Activated naive CD8-positive, alpha-beta T cell treated with anti-CD3 and anti-CD28 coated beads, Interleukin-2, amount 10 ng/mL, durations not matched to agents 7 days and 5 days (primary cell): Measurements from ENCODE around the gene PROX1. TPM values are rescaled to one million over a fixed set of nuclear protein-coding genes. Genes with fewer than 3 reads are reported as not detected.

Experiments
- ATAC-seq: fragments of 150-1000 bp; cut with Tn5 transposase; one replicate; pipeline ENCODE4 v1.10.0; 2021; ENCODE audit warnings: low read depth, moderate library complexity
- POLR2A ChIA-PET: fragments of 350-600 bp; sonication (Branson Sonifier 250); formaldehyde crosslinking; loops from one replicate; lab custom pipeline; 2021; ENCODE audit warnings: antibody characterized with exemption; lab: Charles Lee
- DNase-seq: peaks from one replicate; pipeline ENCODE4 v3.0.0; 2021
- H3K27ac Mint-ChIP-seq: one replicate; pipeline ENCODE4 v1.8.0; 2022; ENCODE audit warnings: mild to moderate bottlenecking, mixed read lengths
- H3K27me3 Mint-ChIP-seq: one replicate; pipeline ENCODE4 v1.8.0; 2022; ENCODE audit warnings: mild to moderate bottlenecking, moderate library complexity, mixed read lengths
- H3K36me3 Mint-ChIP-seq: one replicate; pipeline ENCODE4 v1.8.0; 2021; ENCODE audit warnings: mild to moderate bottlenecking, mixed read lengths
- H3K4me1 Mint-ChIP-seq: one replicate; pipeline ENCODE4 v1.8.0; 2021; ENCODE audit warnings: mixed read lengths
- H3K4me3 Mint-ChIP-seq: one replicate; pipeline ENCODE4 v1.8.0; 2022; ENCODE audit warnings: mild to moderate bottlenecking, moderate library complexity, mixed read lengths
- H3K9me3 Mint-ChIP-seq: one replicate; pipeline ENCODE4 v1.8.0; 2021; ENCODE audit warnings: mixed read lengths
- total RNA-seq, 2 experiments: library from RNA; stranded (reverse); gene quantifications; one replicate each; pipeline ENCODE4 v1.2.3, GENCODE V29; 2021

PROX1 gene
- total RNA-seq, 2 experiments from 2014 or later: not detected

DNA sequence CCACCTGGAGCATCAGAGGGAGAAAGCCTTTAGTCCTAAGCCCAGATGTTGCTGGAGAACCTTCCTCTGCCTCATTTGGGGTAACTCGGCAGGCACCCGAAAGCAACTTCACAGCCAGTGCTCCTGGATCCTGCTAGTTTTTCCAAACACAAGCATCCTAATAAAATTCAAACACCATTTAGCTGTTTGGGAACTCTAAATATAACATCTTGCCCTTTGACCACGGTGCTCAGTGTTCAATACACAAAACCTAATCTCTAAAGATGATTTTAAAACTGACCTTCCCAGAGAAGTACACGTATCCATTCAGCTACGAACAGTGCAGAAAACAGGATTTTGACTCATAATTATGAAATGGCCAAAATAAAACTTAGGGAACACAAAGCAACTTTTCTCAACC is 40.3 kb downstream of the PROX1 start:
- Mint-ChIP-seq H3K36me3 (no peaks in the 10 kb centered on the region), H3K9me3 (no peaks in the 10 kb centered on the region), H3K4me1 (no peaks in the 10 kb centered on the region), H3K27me3 (peaks cover 9% of the 10 kb centered on the region), H3K4me3 (no peak overlapping the region), H3K27ac (no peak overlapping the region)
- DNase-seq: no peak
- no peak for ATAC-seq
- POLR2A ChIA-PET: no interaction called here

DNA sequence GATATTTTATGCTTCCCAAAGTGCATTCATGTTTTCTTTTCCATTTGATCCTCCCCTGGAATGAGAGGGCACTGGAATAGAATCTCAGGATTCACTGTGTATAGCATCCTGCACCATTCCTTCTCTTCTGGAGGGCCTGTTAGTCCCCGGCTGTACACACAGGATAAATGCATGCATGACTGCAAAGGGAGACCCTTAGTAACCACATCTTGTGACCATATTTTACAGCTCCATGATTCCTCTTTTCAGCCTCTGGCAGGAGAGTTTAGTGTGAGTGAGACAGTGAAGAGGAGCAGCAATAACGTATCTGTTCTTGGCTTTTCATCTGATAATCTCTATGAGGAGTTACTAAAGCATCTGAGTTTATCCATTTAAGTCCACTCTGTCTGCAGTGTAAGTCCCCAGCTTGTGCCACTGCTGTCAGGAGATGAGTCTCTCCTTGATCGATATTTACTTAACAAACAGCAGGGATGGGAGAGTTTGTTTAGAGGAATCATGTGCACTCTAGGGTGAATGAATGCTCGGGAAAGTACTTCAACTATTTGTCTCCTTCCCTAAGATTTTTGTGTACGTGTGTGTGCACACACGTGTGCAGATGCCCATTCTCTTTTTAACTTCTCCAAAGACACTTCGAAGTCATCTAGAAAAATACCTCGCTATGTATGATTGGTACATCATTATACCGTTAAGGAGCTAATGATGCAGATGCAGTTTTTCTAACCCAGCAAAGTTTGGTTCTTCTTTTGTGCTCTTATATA is 41.1 kb downstream of the PROX1 start:
- H3K27ac Mint-ChIP-seq: no peak overlapping the region
- no peaks in the 10 kb centered on the region for H3K36me3 Mint-ChIP-seq
- ATAC-seq (no peak), DNase-seq (no peak)
- POLR2A ChIA-PET: no interaction called here
- H3K27me3 Mint-ChIP-seq: peaks cover 9% of the 10 kb centered on the region
- H3K9me3 Mint-ChIP-seq: no peaks in the 10 kb centered on the region
- no peak overlapping the region for H3K4me3 Mint-ChIP-seq
- H3K4me1 Mint-ChIP-seq: no peaks in the 10 kb centered on the region

DNA sequence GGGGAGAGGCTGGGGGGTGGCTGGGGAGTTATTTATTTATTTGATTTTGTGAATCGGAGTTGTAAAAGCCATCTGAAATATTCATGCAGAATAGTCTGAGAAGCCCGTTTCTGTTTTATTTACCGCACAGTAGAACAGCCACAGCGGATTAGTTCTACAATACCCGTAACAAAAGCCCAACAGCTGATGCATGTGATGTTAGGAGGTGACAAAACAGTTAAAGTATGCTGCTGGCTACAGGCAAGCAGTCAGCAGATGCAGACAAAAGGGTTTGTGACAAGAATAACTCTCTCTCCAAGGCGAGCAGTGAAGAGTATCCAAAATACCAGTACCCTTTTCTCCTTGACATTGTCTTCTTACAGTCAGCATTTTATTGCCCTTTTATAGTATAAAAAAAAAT is 42.0 kb downstream of the PROX1 start:
- Mint-ChIP-seq H3K36me3 (no peaks in the 10 kb centered on the region), H3K27me3 (peaks cover 9% of the 10 kb centered on the region), H3K4me1 (no peaks in the 10 kb centered on the region), H3K4me3 (no peak overlapping the region), H3K9me3 (no peaks in the 10 kb centered on the region), H3K27ac (no peak overlapping the region)
- DNase-seq (no peak), ATAC-seq (no peak)
- POLR2A ChIA-PET: no interaction called here

DNA sequence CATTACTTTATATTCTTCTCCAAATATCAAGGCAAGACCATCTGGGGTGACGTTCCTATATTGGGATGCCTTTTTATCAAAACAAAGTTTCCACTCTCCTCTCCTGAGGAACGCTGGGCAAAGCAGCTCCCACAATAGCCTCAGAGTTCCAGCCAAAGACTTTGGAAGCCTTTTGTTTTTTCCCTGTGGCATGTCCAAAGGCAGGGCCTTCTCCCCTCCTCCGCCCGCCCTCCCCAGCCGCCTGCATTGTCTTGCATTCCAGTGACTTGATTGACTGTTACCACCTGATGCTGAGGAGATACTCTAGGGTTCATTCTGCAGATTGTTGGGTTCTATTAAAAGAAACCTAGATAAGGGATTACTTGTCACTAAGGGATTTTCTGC is 43.5 kb downstream of the PROX1 start:
- ATAC-seq (no peak), DNase-seq (no peak)
- no peaks in the 10 kb centered on the region for H3K36me3 Mint-ChIP-seq
- H3K4me1 Mint-ChIP-seq: no peaks in the 10 kb centered on the region
- POLR2A ChIA-PET: no interaction called here
- no peak overlapping the region for H3K4me3 Mint-ChIP-seq
- no peaks in the 10 kb centered on the region for H3K9me3 Mint-ChIP-seq
- H3K27ac Mint-ChIP-seq: no peak overlapping the region
- peaks cover 9% of the 10 kb centered on the region for H3K27me3 Mint-ChIP-seq

DNA sequence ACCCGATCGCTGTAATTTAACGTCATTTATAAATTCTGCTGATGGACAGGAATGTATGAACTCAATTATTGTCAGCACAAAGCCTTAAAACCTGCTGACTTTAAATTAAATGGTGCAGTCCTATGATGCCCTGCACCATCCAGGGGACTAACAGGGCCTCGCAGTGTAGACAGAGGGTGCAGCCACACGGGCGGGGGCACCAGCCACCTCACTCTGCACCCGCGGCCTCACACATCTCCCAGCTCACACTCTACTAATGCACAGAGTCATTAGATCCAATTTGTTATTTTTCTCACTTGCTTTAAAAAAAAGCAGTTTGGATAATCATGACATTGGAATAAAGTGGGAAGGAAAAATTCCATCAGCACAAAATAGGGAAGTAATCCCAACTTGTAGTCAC is 49.7 kb downstream of the PROX1 start:
- Mint-ChIP-seq H3K36me3 (no peaks in the 10 kb centered on the region), H3K4me1 (no peaks in the 10 kb centered on the region), H3K9me3 (no peaks in the 10 kb centered on the region), H3K27ac (no peak overlapping the region), H3K4me3 (no peak overlapping the region), H3K27me3 (peaks cover 6% of the 10 kb centered on the region)
- ATAC-seq: no peak
- POLR2A ChIA-PET: no interaction called here
- DNase-seq: no peak

DNA sequence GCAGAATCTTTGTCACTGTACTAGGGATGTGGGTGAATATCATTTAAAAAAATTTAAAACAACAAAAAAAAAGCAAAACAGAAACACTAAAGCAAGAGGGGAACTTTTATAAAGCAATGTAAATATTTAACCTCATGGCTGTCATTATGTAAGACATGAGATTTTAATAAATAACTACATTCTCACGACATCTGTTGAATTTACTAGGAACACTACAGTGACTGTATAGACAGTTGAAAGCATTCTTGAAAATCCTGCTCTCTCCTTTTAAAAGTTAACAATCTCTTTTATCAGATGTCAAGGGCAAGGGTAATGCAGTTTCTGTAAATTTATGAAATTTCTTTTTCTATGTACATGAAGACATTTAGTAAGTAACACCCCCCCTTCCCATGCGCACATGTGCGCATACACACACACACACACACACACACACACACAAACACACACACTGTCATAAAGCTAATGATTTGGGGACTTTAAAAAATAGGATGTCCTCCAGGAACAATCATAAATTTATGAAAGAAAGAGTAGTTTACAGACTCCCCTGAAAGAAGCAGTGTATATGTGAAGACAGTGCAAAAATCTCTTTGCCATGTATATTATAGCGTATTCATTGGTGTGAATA is 51.7 kb downstream of the PROX1 start:
- DNase-seq: no peak
- Mint-ChIP-seq H3K27ac (no peak overlapping the region), H3K36me3 (no peaks in the 10 kb centered on the region), H3K9me3 (no peaks in the 10 kb centered on the region), H3K27me3 (peaks cover 8% of the 10 kb centered on the region), H3K4me3 (no peak overlapping the region), H3K4me1 (no peaks in the 10 kb centered on the region)
- ATAC-seq: no peak
- POLR2A ChIA-PET: no interaction called here

DNA sequence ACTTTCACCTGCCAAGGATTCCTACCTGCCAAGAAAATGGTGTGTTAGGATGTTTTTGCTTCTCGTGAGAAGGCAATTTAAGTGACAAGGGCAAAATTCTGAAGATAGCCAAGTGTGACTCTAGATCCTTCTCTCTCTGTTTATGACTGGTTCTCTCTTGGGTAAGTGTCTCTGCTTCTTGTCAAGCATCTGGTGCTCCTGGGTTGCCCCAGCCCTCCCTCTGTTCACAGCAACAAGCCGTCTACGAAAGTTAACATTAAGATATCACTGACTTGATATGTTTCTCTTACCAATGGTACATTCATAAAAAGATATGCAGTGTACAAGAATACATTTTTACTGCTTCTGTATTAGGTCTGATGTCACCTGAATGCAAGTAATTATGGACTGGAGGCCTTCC is 55.4 kb downstream of the PROX1 start:
- Mint-ChIP-seq H3K27me3 (peaks cover 6% of the 10 kb centered on the region), H3K4me1 (no peaks in the 10 kb centered on the region), H3K9me3 (peaks cover 7% of the 10 kb centered on the region), H3K27ac (no peak overlapping the region), H3K36me3 (no peaks in the 10 kb centered on the region), H3K4me3 (no peak overlapping the region)
- POLR2A ChIA-PET: no interaction called here
- DNase-seq (no peak), ATAC-seq (no peak)

DNA sequence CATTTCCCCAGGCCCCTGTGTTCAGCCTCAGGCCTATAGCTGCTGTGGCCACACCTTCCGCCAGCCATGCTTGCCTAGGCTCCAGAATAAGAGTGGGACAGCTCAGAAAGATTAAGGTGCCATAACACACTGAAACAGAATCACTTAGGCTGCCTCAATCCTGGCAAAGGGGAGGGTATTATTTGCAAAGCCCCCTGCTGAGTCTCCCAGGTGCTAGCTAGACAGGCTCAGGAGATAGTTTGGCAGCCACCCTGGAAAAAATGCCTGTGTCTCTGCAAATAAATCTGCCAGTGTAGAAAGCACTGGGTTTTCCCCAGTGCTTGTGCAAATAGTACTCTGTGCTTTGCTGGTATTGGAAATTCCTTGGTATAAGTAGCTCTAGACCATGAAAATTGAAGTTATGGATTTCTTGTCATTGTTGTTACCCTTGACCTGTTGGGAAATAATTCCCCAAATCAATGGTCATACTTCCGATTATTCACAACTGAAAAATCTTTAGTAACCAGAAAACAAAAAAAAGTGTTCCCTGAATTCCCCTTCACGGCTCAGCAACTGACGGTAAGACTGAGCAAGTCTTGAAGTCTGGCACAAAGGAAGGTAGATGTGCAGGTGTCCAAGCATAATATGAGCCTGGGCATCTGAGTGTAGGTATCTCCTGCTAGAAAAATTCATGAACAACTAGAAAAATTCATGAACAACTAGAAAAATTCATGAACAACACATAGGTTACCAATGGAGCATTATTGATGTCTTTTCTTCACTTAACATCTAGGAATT is 56.9 kb downstream of the PROX1 start:
- no peak for ATAC-seq
- Mint-ChIP-seq H3K9me3 (peaks cover 13% of the 10 kb centered on the region), H3K36me3 (no peaks in the 10 kb centered on the region), H3K4me3 (no peak overlapping the region), H3K4me1 (no peaks in the 10 kb centered on the region), H3K27ac (no peak overlapping the region), H3K27me3 (peaks cover 6% of the 10 kb centered on the region)
- POLR2A ChIA-PET: no interaction called here
- DNase-seq: no peak

DNA sequence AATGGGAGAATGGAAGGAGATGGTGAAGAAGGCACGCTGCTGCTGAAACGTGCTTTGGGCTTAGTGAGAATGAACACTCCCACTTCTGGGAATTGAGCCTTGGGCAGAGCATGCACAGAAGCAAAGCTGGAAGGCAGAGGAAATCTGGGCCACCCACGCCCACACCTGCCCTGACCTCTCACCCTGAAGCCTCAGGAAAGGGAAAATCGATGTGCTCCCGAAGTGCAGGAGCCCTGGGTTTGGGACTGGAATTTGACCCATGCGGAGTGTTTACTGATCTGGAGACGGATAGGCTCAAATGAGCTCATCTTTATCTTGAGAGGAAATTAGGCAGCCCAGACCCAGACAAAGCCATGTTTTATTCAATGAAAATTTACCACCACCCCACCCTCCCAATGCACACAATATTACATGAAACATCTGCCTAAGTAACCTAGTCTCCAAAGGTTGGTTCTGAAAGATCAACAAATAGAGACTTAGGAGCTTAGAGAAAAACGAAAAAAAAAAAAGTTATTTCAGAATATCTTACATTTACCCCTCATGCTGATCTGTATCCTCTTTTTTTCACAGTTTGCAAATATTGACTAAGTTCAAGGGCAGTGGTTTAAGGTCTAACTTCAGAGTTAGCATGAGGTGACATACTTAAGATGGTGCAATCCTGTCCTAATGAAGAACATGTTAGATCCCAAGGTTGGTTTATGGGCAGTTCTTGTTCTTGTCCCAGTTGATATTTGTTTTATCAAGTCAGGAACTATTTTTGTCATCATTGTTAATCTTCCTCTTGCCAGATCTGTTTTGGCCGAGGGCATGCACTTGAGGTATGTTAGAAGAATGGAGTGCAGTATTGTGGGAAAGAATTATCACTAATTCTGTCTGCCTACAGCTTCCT is 63.0 kb downstream of the PROX1 start:
- no peak overlapping the region for H3K27ac Mint-ChIP-seq
- no peaks in the 10 kb centered on the region for H3K27me3 Mint-ChIP-seq
- ATAC-seq (no peak), DNase-seq (no peak)
- H3K4me3 Mint-ChIP-seq: no peak overlapping the region
- POLR2A ChIA-PET: no interaction called here
- H3K36me3 Mint-ChIP-seq: no peaks in the 10 kb centered on the region
- peaks cover 13% of the 10 kb centered on the region for H3K9me3 Mint-ChIP-seq
- H3K4me1 Mint-ChIP-seq: no peaks in the 10 kb centered on the region

DNA sequence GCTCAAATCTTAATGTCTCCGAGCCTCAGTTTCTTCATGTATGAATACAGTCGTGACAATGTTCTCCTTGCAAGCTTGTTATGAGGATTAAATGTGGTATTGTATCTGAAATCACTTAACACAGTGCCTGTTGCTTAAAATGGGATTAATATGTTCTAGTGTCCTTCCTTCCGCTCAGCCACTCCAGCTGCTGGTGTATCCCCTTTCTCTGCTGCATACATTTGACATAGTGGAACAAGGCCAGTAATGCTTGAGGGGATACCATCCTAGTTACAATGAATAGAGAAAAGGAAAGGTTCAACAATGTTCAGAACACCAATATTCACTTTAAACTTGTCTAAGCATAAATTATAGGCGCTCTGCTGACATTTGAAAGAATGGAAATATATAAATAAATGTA is 64.0 kb downstream of the PROX1 start:
- ATAC-seq (no peak), DNase-seq (no peak)
- Mint-ChIP-seq H3K4me3 (no peak overlapping the region), H3K36me3 (no peaks in the 10 kb centered on the region), H3K4me1 (no peaks in the 10 kb centered on the region), H3K9me3 (peaks cover 13% of the 10 kb centered on the region), H3K27ac (no peak overlapping the region), H3K27me3 (no peaks in the 10 kb centered on the region)
- POLR2A ChIA-PET: no interaction called here

DNA sequence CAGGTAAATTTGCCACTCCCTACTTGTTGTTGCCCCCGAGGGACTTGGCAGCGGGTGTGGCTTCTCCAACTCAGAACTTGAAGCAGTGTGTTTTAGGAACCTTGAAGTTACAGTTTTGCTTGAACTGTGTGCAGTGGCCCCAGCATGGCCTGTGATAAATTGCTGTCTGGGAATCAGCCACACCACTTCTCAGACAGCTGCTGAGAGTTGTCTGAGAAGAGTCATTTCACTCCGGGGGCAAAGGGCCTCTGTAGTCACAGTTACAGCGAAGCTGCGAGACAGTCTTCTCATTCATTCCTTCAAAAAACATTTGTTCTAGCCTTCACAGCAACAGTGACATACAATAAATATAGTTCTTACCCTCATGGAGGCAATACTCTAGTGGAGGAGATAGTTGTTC is 70.3 kb downstream of the PROX1 start:
- ATAC-seq: no peak
- no peaks in the 10 kb centered on the region for H3K9me3 Mint-ChIP-seq
- H3K27me3 Mint-ChIP-seq: no peaks in the 10 kb centered on the region
- no peaks in the 10 kb centered on the region for H3K36me3 Mint-ChIP-seq
- no peak overlapping the region for H3K4me3 Mint-ChIP-seq
- no peak overlapping the region for H3K27ac Mint-ChIP-seq
- no peak for DNase-seq
- POLR2A ChIA-PET: no interaction called here
- H3K4me1 Mint-ChIP-seq: no peaks in the 10 kb centered on the region

DNA sequence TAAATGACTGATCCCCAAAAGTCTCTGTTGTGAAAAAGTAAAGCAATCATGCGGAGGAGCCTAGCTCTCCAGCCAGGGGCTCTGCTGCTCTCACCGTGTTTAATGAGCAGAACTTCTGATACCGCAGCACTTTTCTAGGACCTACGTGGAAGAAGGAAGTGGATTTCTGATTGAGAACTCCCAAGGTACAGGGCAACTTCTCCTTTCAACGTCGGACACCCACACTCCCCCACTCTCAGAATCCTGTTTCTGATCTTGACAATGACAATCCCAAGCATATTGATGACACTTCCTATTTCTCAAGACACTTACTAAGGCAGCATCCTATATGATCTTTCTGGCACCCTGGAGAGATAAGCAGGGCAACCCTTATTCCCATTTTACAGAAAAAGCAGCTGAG is 78.4 kb downstream of the PROX1 start:
- Mint-ChIP-seq H3K36me3 (no peaks in the 10 kb centered on the region), H3K9me3 (no peaks in the 10 kb centered on the region), H3K4me1 (no peaks in the 10 kb centered on the region), H3K4me3 (no peak overlapping the region), H3K27ac (no peak overlapping the region), H3K27me3 (no peaks in the 10 kb centered on the region)
- ATAC-seq (no peak), DNase-seq (no peak)
- POLR2A ChIA-PET: no interaction called here

DNA sequence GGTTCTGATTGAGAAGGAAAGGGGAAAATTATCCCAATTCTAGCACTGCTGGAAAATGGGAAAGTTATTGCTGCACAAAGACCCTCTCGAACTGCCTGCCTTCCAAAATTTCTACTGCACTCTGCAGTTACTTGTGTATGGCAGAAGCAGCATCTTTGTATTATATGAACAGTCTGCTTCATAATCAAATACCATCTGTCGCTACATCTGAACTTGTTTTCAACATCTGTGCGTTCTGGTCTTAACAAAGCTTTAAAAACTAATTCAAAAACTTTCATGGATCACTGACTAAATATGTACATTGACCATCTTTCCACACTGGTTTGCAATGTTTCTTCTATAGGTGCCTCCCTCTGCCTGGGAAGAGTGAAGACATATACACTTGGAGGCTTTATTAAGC is 79.2 kb downstream of the PROX1 start:
- no peaks in the 10 kb centered on the region for H3K9me3 Mint-ChIP-seq
- POLR2A ChIA-PET: no interaction called here
- H3K4me1 Mint-ChIP-seq: no peaks in the 10 kb centered on the region
- ATAC-seq (no peak), DNase-seq (no peak)
- H3K36me3 Mint-ChIP-seq: no peaks in the 10 kb centered on the region
- H3K27ac Mint-ChIP-seq: no peak overlapping the region
- H3K27me3 Mint-ChIP-seq: no peaks in the 10 kb centered on the region
- no peak overlapping the region for H3K4me3 Mint-ChIP-seq
